ENCODE measurements around the gene IRS1.

GRCh38 chr2:226690461-226691024 lies 109.1 kb downstream of the IRS1 start:
- TF ChIP-seq, protein P1, sequence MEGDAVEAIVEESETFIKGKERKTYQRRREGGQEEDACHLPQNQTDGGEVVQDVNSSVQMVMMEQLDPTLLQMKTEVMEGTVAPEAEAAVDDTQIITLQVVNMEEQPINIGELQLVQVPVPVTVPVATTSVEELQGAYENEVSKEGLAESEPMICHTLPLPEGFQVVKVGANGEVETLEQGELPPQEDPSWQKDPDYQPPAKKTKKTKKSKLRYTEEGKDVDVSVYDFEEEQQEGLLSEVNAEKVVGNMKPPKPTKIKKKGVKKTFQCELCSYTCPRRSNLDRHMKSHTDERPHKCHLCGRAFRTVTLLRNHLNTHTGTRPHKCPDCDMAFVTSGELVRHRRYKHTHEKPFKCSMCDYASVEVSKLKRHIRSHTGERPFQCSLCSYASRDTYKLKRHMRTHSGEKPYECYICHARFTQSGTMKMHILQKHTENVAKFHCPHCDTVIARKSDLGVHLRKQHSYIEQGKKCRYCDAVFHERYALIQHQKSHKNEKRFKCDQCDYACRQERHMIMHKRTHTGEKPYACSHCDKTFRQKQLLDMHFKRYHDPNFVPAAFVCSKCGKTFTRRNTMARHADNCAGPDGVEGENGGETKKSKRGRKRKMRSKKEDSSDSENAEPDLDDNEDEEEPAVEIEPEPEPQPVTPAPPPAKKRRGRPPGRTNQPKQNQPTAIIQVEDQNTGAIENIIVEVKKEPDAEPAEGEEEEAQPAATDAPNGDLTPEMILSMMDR (IDR thresholded peaks at IDR 0.05; ENCODE audit: poor library complexity) = no peak
- no peak for TF ChIP-seq EZH2 (IDR thresholded peaks at IDR 0.05; ENCODE audit: borderline replicate concordance)
- no peak for TF ChIP-seq EZH2phosphoT487 (IDR thresholded peaks at IDR 0.05; ENCODE audit: low read depth, severe bottlenecking, unreplicated experiment)

Data from hepatocyte (in vitro differentiated cells).